A549 (cell line): ENCODE measurements around the gene CFAP298. TPM values are rescaled to one million over a fixed set of nuclear protein-coding genes. Genes with fewer than 3 reads are reported as not detected.
"Not testable (repeated sequence)": the region's sequence is repeated elsewhere in the genome, so short reads cannot be mapped to it uniquely, and the experiment has no call there.

Experiments used
- ATAC-seq, 2 experiments: fragments of 200-7000 bp in 1 of 2; fragments of >200 bp in 1 of 2; cut with Nextera tagmentation in 1 of 2; cut with Tn5 transposase in 1 of 2; 3 replicates each; pipeline versions ENCODE4 v1.8.0 to v1.9.1; 2018 to 2020; ENCODE audit warnings: mild to moderate bottlenecking in 1 of 2, moderate library complexity in 1 of 2
- CTCF ChIA-PET: fragments of 300-600 bp; sonication (Branson Sonifier 250); formaldehyde crosslinking; extraction: SDS; loops from one replicate; lab custom pipeline; 2021; ENCODE audit warnings: antibody characterized with exemption, inconsistent platforms; lab: Yijun Ruan, JAX
- POLR2A ChIA-PET: fragments of 350-600 bp; formaldehyde crosslinking; extraction: SDS; loops from one replicate; lab custom pipeline; 2021; ENCODE audit warnings: antibody characterized with exemption, inconsistent platforms; lab: Yijun Ruan, JAX
- DNase-seq, 2 experiments: peaks; one replicate each; pipeline versions ENCODE4 v3.0.0 to v3.0.0-alpha.2; 2011 to 2016; ENCODE audit warnings: low read depth in 1 of 2, low spot score in 1 of 2
- FAIRE-seq: peaks from 2 replicates; lab custom pipeline; 2011; peaks lifted over from hg19 to GRCh38; lab: Jason Lieb, UNC
- H3K27ac ChIP-seq, 2 experiments: fragments of >200 bp; sonication (Bioruptor Twin); formaldehyde crosslinking; 3 replicates each; pipeline ENCODE4 v1.5.1; 2016 to 2017
- H3K4me1 ChIP-seq: fragments of >200 bp; sonication (Bioruptor Twin); formaldehyde crosslinking; 3 replicates; pipeline ENCODE4 v1.6.1; 2016
- H3K4me2 ChIP-seq: fragments of >200 bp; sonication (Bioruptor Twin); formaldehyde crosslinking; 3 replicates; pipeline ENCODE4 v1.6.1; 2016
- H3K4me3 ChIP-seq: fragments of >200 bp; sonication (Bioruptor Twin); formaldehyde crosslinking; 3 replicates; pipeline ENCODE4 v1.5.1; 2016
- H3K9me3 ChIP-seq: fragments of >200 bp; sonication (Bioruptor Twin); formaldehyde crosslinking; 3 replicates; pipeline ENCODE4 v1.6.1; 2016
- CBX2 ChIP-seq: fragments of 200-600 bp; sonication (generic); IDR thresholded peaks from 2 replicates; pipeline ENCODE4 v1.6.1; 2016; ENCODE audit warnings: low read depth, mild to moderate bottlenecking, borderline replicate concordance
- CHD2 ChIP-seq: fragments of 150-350 bp; IDR thresholded peaks from 2 replicates; pipeline ENCODE4 v1.6.1; 2014; ENCODE audit warnings: low read length; ENCODE audit not compliant: partially characterized antibody
- CHD4 ChIP-seq: fragments of 200-600 bp; sonication (generic); IDR thresholded peaks from 2 replicates; pipeline ENCODE4 v1.6.1; 2016; ENCODE audit warnings: antibody characterized with exemption, mild to moderate bottlenecking, borderline replicate concordance
- HOXB5 ChIP-seq: fragments of 250-450 bp; sonication (Bioruptor Pico); IDR thresholded peaks from 2 replicates; pipeline ENCODE4 v1.5.0; 2020; ENCODE audit warnings: mild to moderate bottlenecking, moderate library complexity
- JUN ChIP-seq, 2 experiments: fragments of >200 bp; sonication (Bioruptor Twin); formaldehyde crosslinking; IDR thresholded peaks; 2 replicates in 1 of 2; 3 replicates in 1 of 2; pipeline ENCODE4 v1.6.1; 2016 to 2017
- KDM1A ChIP-seq: fragments of 200-600 bp; sonication (generic); IDR thresholded peaks from 2 replicates; pipeline ENCODE4 v1.6.1; 2016; ENCODE audit warnings: low read depth, mild to moderate bottlenecking
- MAZ ChIP-seq: fragments of 150-350 bp; IDR thresholded peaks from 2 replicates; pipeline ENCODE4 v1.6.1; 2014; ENCODE audit warnings: antibody characterized with exemption, low read depth, low read length, borderline replicate concordance
- MYC ChIP-seq: IDR thresholded peaks from 2 replicates; pipeline ENCODE4 v1.6.1; 2012; ENCODE audit warnings: mild to moderate bottlenecking, inconsistent platforms, low read length, improper control_type of control experiment, borderline replicate concordance
- PHF8 ChIP-seq: fragments of 200-600 bp; sonication (generic); IDR thresholded peaks from 2 replicates; pipeline ENCODE4 v1.6.1; 2016; ENCODE audit warnings: low read depth, mild to moderate bottlenecking, antibody characterized with exemption, moderate library complexity, borderline replicate concordance
- POLR2A ChIP-seq: IDR thresholded peaks from 2 replicates; pipeline ENCODE4 v1.6.1; 2012; ENCODE audit warnings: mild to moderate bottlenecking, low read length
- RNF2 ChIP-seq: fragments of 200-600 bp; sonication (generic); IDR thresholded peaks from 2 replicates; pipeline ENCODE4 v1.6.1; 2016; ENCODE audit warnings: low read depth, mild to moderate bottlenecking, antibody characterized with exemption, moderate library complexity, borderline replicate concordance
- TFCP2L1 ChIP-seq: fragments of 250-450 bp; sonication (Bioruptor Pico); IDR thresholded peaks from 2 replicates; pipeline ENCODE4 v1.5.0; 2021; ENCODE audit warnings: mild to moderate bottlenecking
- TP53 ChIP-seq: fragments of 250-450 bp; sonication (Bioruptor Pico); IDR thresholded peaks from 2 replicates; pipeline ENCODE4 v1.5.0; 2021; ENCODE audit warnings: mild to moderate bottlenecking, moderate library complexity
- ZSCAN20 ChIP-seq: fragments of 250-450 bp; sonication (Bioruptor Pico); IDR thresholded peaks from 2 replicates; pipeline ENCODE4 v1.8.0; 2022; ENCODE audit warnings: mild to moderate bottlenecking, moderate library complexity
- WGBS: methylation state at CpG from one replicate; pipeline ENCODE4 v1.1.6; 2017; ENCODE audit errors: missing lambda C conversion rate; 5-methylcytosine and 5-hydroxymethylcytosine counted together
- polyA minus RNA-seq: library from RNA; depleted of rRNA, polyadenylated mRNA; stranded (reverse); fragments of >200 nt; gene quantifications from 2 replicates; pipeline ENCODE4 v1.2.3, GENCODE V29; 2011; rRNA and poly(A)+ RNA removed
- polyA plus RNA-seq, 4 experiments: library from polyadenylated mRNA; depleted of rRNA in 3 of 4; stranded (reverse); fragments of >200 nt; fragmentation: RNase III in 1 of 4; extraction: RNeasy Plus Mini Kit Qiagen cat#74134 plus additional on column Dnase treatment in 1 of 4; gene quantifications; 2 replicates in 3 of 4; 3 replicates in 1 of 4; pipeline ENCODE4 v1.2.3, GENCODE V29; 2011 to 2017
- TF ChIP-seq, protein P1 (sequence below): IDR thresholded peaks from 2 replicates; pipeline ENCODE4 v1.6.1; 2012
- TF ChIP-seq, protein P2 (sequence below): IDR thresholded peaks from 2 replicates; pipeline ENCODE4 v1.6.1; 2012
- TF ChIP-seq, protein P3 (sequence below): fragments of >200 bp; sonication (Bioruptor Twin); formaldehyde crosslinking; IDR thresholded peaks from 3 replicates; pipeline ENCODE4 v1.6.1; 2016

Gene CFAP298, protein sequence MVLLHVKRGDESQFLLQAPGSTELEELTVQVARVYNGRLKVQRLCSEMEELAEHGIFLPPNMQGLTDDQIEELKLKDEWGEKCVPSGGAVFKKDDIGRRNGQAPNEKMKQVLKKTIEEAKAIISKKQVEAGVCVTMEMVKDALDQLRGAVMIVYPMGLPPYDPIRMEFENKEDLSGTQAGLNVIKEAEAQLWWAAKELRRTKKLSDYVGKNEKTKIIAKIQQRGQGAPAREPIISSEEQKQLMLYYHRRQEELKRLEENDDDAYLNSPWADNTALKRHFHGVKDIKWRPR
- 22.2 and 35.6 TPM in 2 replicates for polyA plus RNA-seq (2011; rRNA removed)
- polyA plus RNA-seq (2012; cell fraction: cytosol; rRNA removed): 19.1 and 20.1 TPM in 2 replicates
- polyA plus RNA-seq (2012; cell fraction: nucleus; rRNA removed): 13.3 and 18.4 TPM in 2 replicates
- 39.3 to 42.3 TPM (median 41.8 TPM) in 3 replicates for polyA plus RNA-seq (2017; fragmentation: RNase III; extraction: RNeasy Plus Mini Kit Qiagen cat#74134 plus additional on column Dnase treatment)
- 4.3 and 5.8 TPM in 2 replicates for polyA minus RNA-seq

GRCh38 chr21:32612075-32612998 is at the start of gene CFAP298:
TSS of gene CFAP298 (minus strand) at chr21:32612377. CDS start at chr21:32612243, 134 bp downstream.
- ATAC-seq: peak; percentile 98
- ChIA-PET POLR2A (interaction anchor here (1.5 kb wide), 1 partner anchor 12 kb away, joined by 8 read pairs; no protein-coding TSS in a partner anchor), CTCF (interaction anchor here (1.2 to 3.5 kb wide), 4 partner anchors 11 to 210 kb away, joined by 3 to 16 read pairs (median 6); no protein-coding TSS in a partner anchor)
- WGBS: 10% methylated on average over 2 of the region's 81 CpGs
- Histone ChIP-seq H3K9me3 (no peaks in the 10 kb centered on the region), H3K4me1 (0 out of 3 replicates have a peak, but pooled peaks cover 8% of the 10 kb centered on the region), H3K27ac (peak within 1 kb of the TSS; percentile 89 to 99), H3K4me2 (peak within 1 kb of the TSS; percentile 85), H3K4me3 (peak within 1 kb of the TSS; percentile 54)
- DNase-seq: peak; percentile 73 to 92
- TF ChIP-seq POLR2A (peak; percentile 75), JUN (IDR thresholded peaks at IDR 0.05) (peak in 1 of 2 experiments; percentile 76; a peak in 3 of 5 replicates), HOXB5 (no peak), CBX2 (no peak), PHF8 (peak; percentile 33; the same call in 1 of the 2 replicates), TFCP2L1 (CRISPR knock-in tag) (no peak), MYC (0 out of 2 replicates have a peak, but pooled peaks have one; percentile 37)
- TF ChIP-seq, protein P1, sequence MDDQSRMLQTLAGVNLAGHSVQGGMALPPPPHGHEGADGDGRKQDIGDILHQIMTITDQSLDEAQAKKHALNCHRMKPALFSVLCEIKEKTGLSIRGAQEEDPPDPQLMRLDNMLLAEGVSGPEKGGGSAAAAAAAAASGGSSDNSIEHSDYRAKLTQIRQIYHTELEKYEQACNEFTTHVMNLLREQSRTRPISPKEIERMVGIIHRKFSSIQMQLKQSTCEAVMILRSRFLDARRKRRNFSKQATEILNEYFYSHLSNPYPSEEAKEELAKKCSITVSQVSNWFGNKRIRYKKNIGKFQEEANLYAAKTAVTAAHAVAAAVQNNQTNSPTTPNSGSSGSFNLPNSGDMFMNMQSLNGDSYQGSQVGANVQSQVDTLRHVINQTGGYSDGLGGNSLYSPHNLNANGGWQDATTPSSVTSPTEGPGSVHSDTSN: peak; percentile 63; the same call in 1 of the 2 replicates
- TF ChIP-seq, protein P2, sequence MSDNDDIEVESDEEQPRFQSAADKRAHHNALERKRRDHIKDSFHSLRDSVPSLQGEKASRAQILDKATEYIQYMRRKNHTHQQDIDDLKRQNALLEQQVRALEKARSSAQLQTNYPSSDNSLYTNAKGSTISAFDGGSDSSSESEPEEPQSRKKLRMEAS: peak; percentile 67
- TF ChIP-seq, protein P3, sequence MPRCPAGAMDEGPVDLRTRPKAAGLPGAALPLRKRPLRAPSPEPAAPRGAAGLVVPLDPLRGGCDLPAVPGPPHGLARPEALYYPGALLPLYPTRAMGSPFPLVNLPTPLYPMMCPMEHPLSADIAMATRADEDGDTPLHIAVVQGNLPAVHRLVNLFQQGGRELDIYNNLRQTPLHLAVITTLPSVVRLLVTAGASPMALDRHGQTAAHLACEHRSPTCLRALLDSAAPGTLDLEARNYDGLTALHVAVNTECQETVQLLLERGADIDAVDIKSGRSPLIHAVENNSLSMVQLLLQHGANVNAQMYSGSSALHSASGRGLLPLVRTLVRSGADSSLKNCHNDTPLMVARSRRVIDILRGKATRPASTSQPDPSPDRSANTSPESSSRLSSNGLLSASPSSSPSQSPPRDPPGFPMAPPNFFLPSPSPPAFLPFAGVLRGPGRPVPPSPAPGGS: 0 out of 3 replicates have a peak, but pooled peaks have one; percentile 41
- no peak for FAIRE-seq

GRCh38 chr21:32661026-32661782 is 49.0 kb upstream of the CFAP298 start:
- H3K4me1 ChIP-seq, H3K27ac ChIP-seq, H3K4me2 ChIP-seq, FAIRE-seq, DNase-seq, POLR2A ChIA-PET, ATAC-seq, H3K4me3 ChIP-seq, H3K9me3 ChIP-seq: not testable (repeated sequence)
- CTCF ChIA-PET: interaction anchor here (1.2 to 1.9 kb wide), 3 partner anchors 8 to 166 kb away, joined by 3 to 5 read pairs (median 4); no protein-coding TSS in a partner anchor
- WGBS: 85% methylated on average over 13 of the region's 13 CpGs

- H3K4me3 ChIP-seq: no peak overlapping the region
- WGBS: 75% methylated on average over 5 of the region's 9 CpGs
- H3K4me1 ChIP-seq: no peaks in the 10 kb centered on the region
- TF ChIP-seq KDM1A (no peak), RNF2 (no peak), ZSCAN20 (no peak), TP53 (CRISPR knock-in tag) (no peak), MAZ (no peak), CHD4 (no peak), CHD2 (no peak)
- FAIRE-seq: no peak
- DNase-seq: no peak
- no peak overlapping the region for H3K27ac ChIP-seq
- no peak for ATAC-seq
- no peaks in the 10 kb centered on the region for H3K9me3 ChIP-seq
- H3K4me2 ChIP-seq: no peak overlapping the region
- CTCF ChIA-PET: interaction anchor here (1.1 to 1.3 kb wide), 2 partner anchors 24 to 168 kb away, joined by 3 to 5 read pairs; no protein-coding TSS in a partner anchor
- POLR2A ChIA-PET: no interaction called here
These were observed 46.3 kb upstream of the CFAP298 start for GRCh38 chr21:32658524-32658923.
